GM21576 (cell line): ENCODE data around the gene ZFP30.

ENCODE experiments used
- ATAC-seq: cut with Tn5 transposase; IDR thresholded peaks from one replicate; pipeline ENCODE4 v1.9.1; 2021; ENCODE audit warnings: mild to moderate bottlenecking, moderate library complexity; ENCODE audit not compliant: unreplicated experiment

ZFP30 gene

DNA sequence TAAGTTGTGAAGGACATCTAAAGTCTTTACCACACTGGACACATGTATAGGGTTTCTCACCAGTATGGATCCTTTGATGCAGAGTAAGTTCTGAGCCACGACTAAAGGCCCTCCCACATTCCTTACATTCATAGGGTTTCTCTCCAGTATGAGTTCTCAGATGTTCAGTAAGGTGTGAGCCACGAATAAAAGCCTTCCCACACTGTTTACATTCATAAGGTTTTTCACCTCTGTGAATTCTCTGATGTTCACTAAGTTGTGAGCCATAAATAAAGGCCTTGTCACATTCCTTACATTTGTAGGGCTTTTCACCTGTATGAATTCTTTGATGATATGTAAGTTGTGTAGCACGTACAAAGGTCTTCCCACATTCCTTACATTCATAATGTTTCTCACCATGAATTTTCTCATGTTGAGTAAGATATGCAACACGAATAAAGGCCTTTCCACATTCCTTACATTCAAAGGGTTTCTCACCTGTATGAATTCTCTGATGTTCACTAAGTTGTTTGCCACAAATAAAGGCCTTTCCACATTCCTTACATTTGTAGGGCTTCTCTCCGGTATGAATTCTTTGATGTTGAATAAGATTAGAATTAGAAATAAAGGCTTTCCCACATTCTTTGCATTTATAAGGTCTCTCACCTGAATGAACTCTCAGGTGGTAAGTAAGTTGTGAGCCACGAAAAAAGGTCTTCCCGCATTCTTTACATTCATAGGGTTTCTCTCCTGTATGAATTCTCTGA, 90.5 kb downstream of the ZFP30 start:
- no peak for ATAC-seq
